HCT116 (cell line): Measurements from ENCODE around the gene ZFYVE1. TPM values are rescaled to one million over a fixed set of nuclear protein-coding genes. Genes with fewer than 3 reads are reported as not detected.
"Not testable (repeated sequence)": the region's sequence is repeated elsewhere in the genome, so short reads cannot be mapped to it uniquely, and the experiment has no call there.

Experiments used
- ATAC-seq: fragments of 200-7000 bp; cut with Tn5 transposase; 2 replicates; pipeline ENCODE4 v1.9.1; 2020; ENCODE audit warnings: mild to moderate bottlenecking, moderate library complexity
- BruUV-seq: library from RNA; stranded (reverse); fragments of 400-500 nt; replicated peaks from 2 replicates; lab custom pipeline; 2021; lab: Mats Ljungman, UMichigan
- CTCF ChIA-PET: fragments of 300-600 bp; sonication (Branson Sonifier 250); formaldehyde crosslinking; loops from one replicate; lab custom pipeline; 2021; ENCODE audit warnings: antibody characterized with exemption; lab: Charles Lee
- POLR2A ChIA-PET: fragments of 300-600, 350-600 bp; sonication (Branson Sonifier 250); formaldehyde crosslinking; loops from one replicate; lab custom pipeline; 2021; ENCODE audit warnings: antibody characterized with exemption; lab: Charles Lee
- RAD21 ChIA-PET, 2 experiments: fragments of 300-600 bp; sonication (Branson Sonifier 250); formaldehyde crosslinking; loops; one replicate each; lab custom pipeline; 2023; ENCODE audit warnings: low total read pairs in 2 of 2; ENCODE audit not compliant: uncharacterized antibody in 2 of 2, unreplicated experiment in 2 of 2, low non-redundant PET in 1 of 2; lab: Charles Lee
- DNase-seq: peaks from one replicate; pipeline ENCODE4 v3.0.0-alpha.2; 2010; ENCODE audit warnings: low read depth, low spot score
- H2AFZ ChIP-seq: fragments of 200-600 bp; shearing (Covaris generic), sonication (generic); 2 replicates; pipeline ENCODE4 v1.6.1; 2017; ENCODE audit warnings: low read depth, mixed run types, mixed read lengths, antibody characterized with exemption, low read length; ENCODE audit not compliant: poor library complexity, severe bottlenecking
- H3K27ac ChIP-seq: 2 replicates; pipeline ENCODE4 v1.5.1; 2012; ENCODE audit warnings: low read depth, low read length
- H3K27me3 ChIP-seq: fragments of 200-600 bp; sonication (generic); 2 replicates; pipeline ENCODE4 v1.6.1; 2016; ENCODE audit warnings: mixed run types, low read length, mixed read lengths; ENCODE audit not compliant: insufficient read depth
- H3K36me3 ChIP-seq, 2 experiments: fragments of 200-500 bp in 1 of 2; fragments of 200-600 bp in 1 of 2; sonication (Bioruptor generic) in 1 of 2; sonication (generic) in 1 of 2; 2 replicates each; pipeline versions ENCODE4 v1.5.1 to v1.6.1; 2014 to 2016; ENCODE audit warnings: low read length in 2 of 2, inconsistent platforms in 1 of 2, mixed read lengths in 1 of 2, mixed run types in 1 of 2; ENCODE audit not compliant: insufficient read depth in 2 of 2, control insufficient read depth in 1 of 2
- H3K4me1 ChIP-seq, 2 experiments: fragments of 200-600 bp in 1 of 2; sonication (generic) in 1 of 2; 2 replicates each; pipeline versions ENCODE4 v1.5.1 to v1.6.1; 2012 to 2017; ENCODE audit warnings: low read length in 2 of 2, inconsistent platforms in 1 of 2, mild to moderate bottlenecking in 1 of 2, mixed read lengths in 1 of 2, mixed run types in 1 of 2, moderate library complexity in 1 of 2; ENCODE audit not compliant: insufficient read depth in 2 of 2, control insufficient read depth in 1 of 2
- H3K4me2 ChIP-seq: fragments of 200-600 bp; sonication (generic); 2 replicates; pipeline ENCODE4 v1.6.1; 2017; ENCODE audit warnings: mixed run types, low read length, mixed read lengths
- H3K4me3 ChIP-seq, 2 experiments: fragments of 200-600 bp in 1 of 2; sonication (generic) in 1 of 2; replicated peaks in 1 of 2; 2 replicates each; pipeline ENCODE4 v1.5.1; 2011 to 2016; ENCODE audit warnings: low read length in 2 of 2, control low read depth in 1 of 2, low read depth in 1 of 2, mild to moderate bottlenecking in 1 of 2, mixed read lengths in 1 of 2, mixed run types in 1 of 2
- H3K79me2 ChIP-seq: fragments of 200-600 bp; sonication (generic); 2 replicates; pipeline ENCODE4 v1.6.1; 2017; ENCODE audit warnings: mild to moderate bottlenecking, mixed run types, low read length, moderate library complexity, mixed read lengths; ENCODE audit not compliant: insufficient read depth
- H3K9ac ChIP-seq: fragments of 200-600 bp; sonication (generic); 2 replicates; pipeline ENCODE4 v1.6.1; 2016; ENCODE audit warnings: low read length, mixed read lengths
- H3K9me2 ChIP-seq: fragments of 200-600 bp; sonication (generic), shearing (Covaris generic); 2 replicates; pipeline ENCODE4 v1.6.1; 2017; ENCODE audit warnings: mixed run types, mild to moderate bottlenecking, moderate library complexity; ENCODE audit not compliant: insufficient read depth
- H3K9me3 ChIP-seq, 2 experiments: fragments of 200-500 bp in 1 of 2; fragments of 200-600 bp in 1 of 2; sonication (Bioruptor generic) in 1 of 2; sonication (generic) in 1 of 2; 2 replicates each; pipeline ENCODE4 v1.6.1; 2014 to 2017; ENCODE audit warnings: low read length in 2 of 2, mixed read lengths in 2 of 2, inconsistent platforms in 1 of 2, low read depth in 1 of 2, mild to moderate bottlenecking in 1 of 2, mixed run types in 1 of 2, moderate library complexity in 1 of 2; ENCODE audit not compliant: control insufficient read depth in 1 of 2, insufficient read depth in 1 of 2
- H4K20me1 ChIP-seq: fragments of 200-600 bp; sonication (generic), shearing (Covaris generic); 2 replicates; pipeline ENCODE4 v1.6.1; 2017; ENCODE audit warnings: mixed run types, mild to moderate bottlenecking, moderate library complexity; ENCODE audit not compliant: insufficient read depth
- CBX3 ChIP-seq: IDR thresholded peaks from 2 replicates; pipeline ENCODE4 v1.6.1; 2012; ENCODE audit warnings: low read depth
- CEBPB ChIP-seq: IDR thresholded peaks from 2 replicates; pipeline ENCODE4 v1.6.1; 2012; ENCODE audit warnings: low read depth
- ELF1 ChIP-seq: IDR thresholded peaks from 2 replicates; pipeline ENCODE4 v1.6.1; 2012; ENCODE audit warnings: low read depth, borderline replicate concordance
- EZH2phosphoT487 ChIP-seq: fragments of 200-600 bp; IDR thresholded peaks from 2 replicates; pipeline ENCODE4 v1.6.1; 2018; ENCODE audit warnings: antibody characterized with exemption, borderline replicate concordance
- FOSL1 ChIP-seq: IDR thresholded peaks from 2 replicates; pipeline ENCODE4 v1.6.1; 2012; ENCODE audit warnings: low read depth
- JUND ChIP-seq: IDR thresholded peaks from 2 replicates; pipeline ENCODE4 v1.6.1; 2012
- POLR2AphosphoS5 ChIP-seq: IDR thresholded peaks from 2 replicates; pipeline ENCODE4 v1.6.1; 2011; ENCODE audit warnings: mild to moderate bottlenecking, low read depth, low read length, moderate library complexity
- SIN3A ChIP-seq: IDR thresholded peaks from 2 replicates; pipeline ENCODE4 v1.6.1; 2012; ENCODE audit warnings: low read depth
- SP1 ChIP-seq: IDR thresholded peaks from 2 replicates; pipeline ENCODE4 v1.6.1; 2012; ENCODE audit warnings: low read depth
- intact Hi-C: fragments of 100-400 bp; cut with micrococcal nuclease; formaldehyde crosslinking; loops from 2 replicates; pipeline ENCODE4 v1.10.0; 2022
- total RNA-seq: library from RNA; stranded (reverse); gene quantifications from one replicate; pipeline ENCODE4 v1.2.1, GENCODE V29; 2021; ENCODE audit not compliant: unreplicated experiment
- TF ChIP-seq, protein P1 (sequence below), 3 experiments: fragments of 200-600 bp in 1 of 3; sonication (generic) in 1 of 3; IDR thresholded peaks in 2 of 3; conservative IDR thresholded peaks in 1 of 3; 2 replicates each; pipeline ENCODE4 v1.5.1; 2012 to 2017; ENCODE audit warnings: low read depth in 2 of 3, low read length in 2 of 3, antibody characterized with exemption in 1 of 3, borderline replicate concordance in 1 of 3, control low read depth in 1 of 3, mild to moderate bottlenecking in 1 of 3, mixed read lengths in 1 of 3, mixed run types in 1 of 3, moderate library complexity in 1 of 3; ENCODE audit not compliant: insufficient read depth in 1 of 3
- TF ChIP-seq, protein P2 (sequence below): IDR thresholded peaks from 2 replicates; pipeline ENCODE4 v1.6.1; 2012

The ZFYVE1 gene
- total RNA-seq, 1 experiment from 2014 or later, result 7.7 TPM

DNA sequence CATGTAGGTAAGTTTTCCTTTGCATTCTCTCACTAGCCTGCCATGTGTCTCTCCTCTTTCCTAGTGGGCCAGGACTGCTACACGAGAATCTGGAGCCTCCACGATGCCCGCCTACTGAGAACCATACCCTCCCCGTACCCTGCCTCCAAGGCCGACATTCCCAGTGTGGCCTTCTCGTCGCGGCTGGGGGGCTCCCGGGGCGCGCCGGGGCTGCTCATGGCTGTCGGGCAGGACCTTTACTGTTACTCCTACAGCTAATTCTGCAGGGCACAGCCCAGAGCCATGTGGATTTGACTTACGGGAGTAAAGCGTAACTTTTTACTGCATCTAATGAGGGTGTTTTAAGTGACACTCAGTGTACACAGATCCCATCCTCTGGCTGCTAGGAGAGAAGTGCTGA is 68.4 kb downstream of the ZFYVE1 start:
- Histone ChIP-seq H3K79me2 (no peaks in the 10 kb centered on the region), H3K4me2 (no peak overlapping the region), H3K36me3 (peaks cover 6 to 8% of the 10 kb centered on the region in 2 experiments; a peak in 3 of 4 replicates), H3K27me3 (no peaks in the 10 kb centered on the region), H3K9ac (no peak overlapping the region), H3K4me1 (peaks cover 25 to 33% of the 10 kb centered on the region in 2 experiments), H3K9me2 (no peaks in the 10 kb centered on the region), H3K27ac (no peak overlapping the region), H3K9me3 (no peaks in the 10 kb centered on the region)
- no peak for DNase-seq
- RAD21 ChIA-PET, result no interaction called here
- CTCF ChIA-PET, result no interaction called here
- no TSS peak for BruUV-seq
- TF ChIP-seq CEBPB, result no peak
- TF ChIP-seq, all 23 proteins: peak for 0
- Histone ChIP-seq H4K20me1 (no peaks in the 10 kb centered on the region), H3K4me3 (no peak overlapping the region), H2AFZ (no peak overlapping the region)
- ATAC-seq, result no peak
- intact Hi-C loops, result no loop called here
- POLR2A ChIA-PET, result no interaction called here

DNA sequence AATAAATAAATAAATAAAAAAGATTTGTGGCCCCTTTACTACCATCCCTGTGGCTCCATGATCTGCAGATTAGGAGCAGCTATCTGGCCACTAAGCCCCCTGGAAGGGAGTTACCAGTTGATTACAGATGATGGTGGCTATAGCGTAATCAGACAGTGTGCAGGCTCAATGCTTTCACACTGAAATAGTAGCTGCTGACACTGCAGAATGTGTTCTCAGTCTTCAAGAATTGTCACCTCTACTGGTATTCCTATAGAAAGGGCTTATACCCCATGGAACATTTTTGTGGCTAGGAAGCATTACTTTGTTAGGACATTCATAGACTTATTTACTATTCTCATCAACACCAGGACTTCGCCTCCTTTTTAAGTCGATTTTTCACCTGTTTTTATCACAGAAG is 69.7 kb downstream of the ZFYVE1 start:
- Histone ChIP-seq H3K9me3 (no peaks in the 10 kb centered on the region), H3K9me2 (no peaks in the 10 kb centered on the region), H3K4me2 (no peak overlapping the region), H3K27me3 (no peaks in the 10 kb centered on the region), H3K79me2 (no peaks in the 10 kb centered on the region), H3K4me1 (peaks cover 19 to 20% of the 10 kb centered on the region in 2 experiments), H3K36me3 (peaks cover 6 to 8% of the 10 kb centered on the region in 2 experiments; a peak in 3 of 4 replicates), H3K9ac (no peak overlapping the region), H3K4me3 (no peak overlapping the region), H2AFZ (no peak overlapping the region), H3K27ac (no peak overlapping the region), H4K20me1 (no peaks in the 10 kb centered on the region)
- intact Hi-C loops, result no loop called here
- ATAC-seq (no peak), DNase-seq (no peak)
- no TSS peak for BruUV-seq
- RAD21 ChIA-PET, result no interaction called here
- CTCF ChIA-PET, result interaction anchor here (1.3 kb wide), 1 partner anchor 9 kb away, joined by 9 read pairs; no protein-coding TSS in a partner anchor
- TF ChIP-seq, protein P1, sequence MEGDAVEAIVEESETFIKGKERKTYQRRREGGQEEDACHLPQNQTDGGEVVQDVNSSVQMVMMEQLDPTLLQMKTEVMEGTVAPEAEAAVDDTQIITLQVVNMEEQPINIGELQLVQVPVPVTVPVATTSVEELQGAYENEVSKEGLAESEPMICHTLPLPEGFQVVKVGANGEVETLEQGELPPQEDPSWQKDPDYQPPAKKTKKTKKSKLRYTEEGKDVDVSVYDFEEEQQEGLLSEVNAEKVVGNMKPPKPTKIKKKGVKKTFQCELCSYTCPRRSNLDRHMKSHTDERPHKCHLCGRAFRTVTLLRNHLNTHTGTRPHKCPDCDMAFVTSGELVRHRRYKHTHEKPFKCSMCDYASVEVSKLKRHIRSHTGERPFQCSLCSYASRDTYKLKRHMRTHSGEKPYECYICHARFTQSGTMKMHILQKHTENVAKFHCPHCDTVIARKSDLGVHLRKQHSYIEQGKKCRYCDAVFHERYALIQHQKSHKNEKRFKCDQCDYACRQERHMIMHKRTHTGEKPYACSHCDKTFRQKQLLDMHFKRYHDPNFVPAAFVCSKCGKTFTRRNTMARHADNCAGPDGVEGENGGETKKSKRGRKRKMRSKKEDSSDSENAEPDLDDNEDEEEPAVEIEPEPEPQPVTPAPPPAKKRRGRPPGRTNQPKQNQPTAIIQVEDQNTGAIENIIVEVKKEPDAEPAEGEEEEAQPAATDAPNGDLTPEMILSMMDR (IDR thresholded peaks at IDR 0.05 in 2 of 3, conservative IDR thresholded peaks at IDR 0.05 in 1 of 3; ENCODE audit: borderline replicate concordance in 1 of 3, insufficient read depth in 1 of 3, low read depth in 2 of 3, low read length in 2 of 3), result no peak
- TF ChIP-seq, protein P2, sequence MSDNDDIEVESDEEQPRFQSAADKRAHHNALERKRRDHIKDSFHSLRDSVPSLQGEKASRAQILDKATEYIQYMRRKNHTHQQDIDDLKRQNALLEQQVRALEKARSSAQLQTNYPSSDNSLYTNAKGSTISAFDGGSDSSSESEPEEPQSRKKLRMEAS, result no peak
- TF ChIP-seq SP1, result no peak
- TF ChIP-seq EZH2phosphoT487, result no peak
- no peak for TF ChIP-seq SIN3A
- no peak for TF ChIP-seq CBX3
- TF ChIP-seq FOSL1, result no peak
- TF ChIP-seq ELF1, result no peak
- no peak for TF ChIP-seq POLR2AphosphoS5
- no peak for TF ChIP-seq JUND
- POLR2A ChIA-PET, result no interaction called here

DNA sequence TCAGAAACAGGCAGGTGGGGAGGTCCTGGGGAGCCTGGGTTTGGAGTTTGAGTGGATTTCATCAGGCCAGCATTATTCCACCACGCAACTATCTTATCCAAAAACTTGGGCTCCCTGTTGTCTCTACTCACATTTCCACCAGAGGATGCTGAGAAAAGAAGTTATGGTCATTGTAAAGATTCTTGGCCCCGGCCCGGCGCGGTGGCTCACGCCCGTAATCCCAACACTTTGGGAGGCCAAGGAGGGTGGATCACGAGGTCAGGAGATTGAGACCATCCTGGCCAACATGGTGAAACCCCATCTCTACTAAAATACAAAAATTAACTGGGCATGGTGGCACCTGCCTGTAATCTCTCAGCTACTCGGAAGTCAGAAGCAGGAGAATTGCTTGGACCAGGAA is 70.2 kb downstream of the ZFYVE1 start:
- RAD21 ChIA-PET, H3K36me3 ChIP-seq, H3K9me3 ChIP-seq, H3K79me2 ChIP-seq, POLR2A ChIA-PET, H3K4me3 ChIP-seq, ATAC-seq, BruUV-seq, intact Hi-C loops, H3K9ac ChIP-seq, H2AFZ ChIP-seq, H3K9me2 ChIP-seq, DNase-seq, H4K20me1 ChIP-seq, H3K27ac ChIP-seq, H3K4me2 ChIP-seq, H3K27me3 ChIP-seq: not testable (repeated sequence)
- CTCF ChIA-PET, result interaction anchor here (1.3 kb wide), 1 partner anchor 8 kb away, joined by 9 read pairs; no protein-coding TSS in a partner anchor
- peaks cover 14 to 15% of the 10 kb centered on the region in 2 experiments for H3K4me1 ChIP-seq
